Adrenal gland (tissue), 12 donors: Measurements from ENCODE around the gene ALDOA. TPM values are rescaled to one million over a fixed set of nuclear protein-coding genes. Genes with fewer than 3 reads are reported as not detected.

ENCODE experiments used
- DNase-seq, 7 donors: peaks; one replicate each; pipeline ENCODE4 v3.0.0-alpha.2; 2019 to 2020
- H3K27ac ChIP-seq, 5 donors: fragments of 200-600 bp; sonication (generic) in 4 of 5; 1 replicate in 3 of 5; 2 replicates in 2 of 5; pipeline versions ENCODE4 v1.5.1 to v1.8.0; 2016 to 2020; ENCODE audit warnings: mild to moderate bottlenecking in 1 of 5
- H3K27me3 ChIP-seq: fragments of 200-600 bp; 2 replicates; pipeline ENCODE4 v1.8.0; 2021
- H3K36me3 ChIP-seq, 2 donors: fragments of 200-600 bp; replicated peaks in 1 of 2; 1 replicate in 1 of 2; 2 replicates in 1 of 2; pipeline versions ENCODE4 v1.5.1 to v1.8.0; 2018 to 2022
- H3K4me1 ChIP-seq, 2 donors: fragments of 200-600 bp; replicated peaks in 1 of 2; 1 replicate in 1 of 2; 2 replicates in 1 of 2; pipeline versions ENCODE4 v1.5.1 to v1.8.0; 2018 to 2021
- H3K4me3 ChIP-seq, 4 donors: fragments of 200-600 bp; sonication (generic) in 3 of 4; one replicate each; pipeline ENCODE4 v1.5.1; 2016 to 2018
- H3K9me3 ChIP-seq, 3 donors: fragments of 200-600 bp; sonication (generic) in 1 of 3; replicated peaks in 1 of 3; 1 replicate in 2 of 3; 2 replicates in 1 of 3; pipeline versions ENCODE4 v1.5.1 to v1.8.0; 2016 to 2021
- POLR2A ChIP-seq, 2 donors: fragments of 450-650 bp; IDR thresholded peaks; one replicate each; pipeline ENCODE4 v1.6.1; 2017; ENCODE audit warnings: antibody characterized with exemption in 2 of 2, mild to moderate bottlenecking in 2 of 2, moderate library complexity in 1 of 2
- WGBS, 4 donors: extraction: QIAGEN DNeasy Blood & Tissue Kit in 2 of 4; methylation state at CpG; one replicate each; pipeline versions ENCODE4 v1.1.5 to v1.1.7; 2013 to 2017; 5-methylcytosine and 5-hydroxymethylcytosine counted together
- intact Hi-C, 2 donors: fragments of 100-400 bp; cut with DNase I; formaldehyde crosslinking; loops; one replicate each; pipeline versions ENCODE4 v1.14.1 to v1.15.0; 2022 to 2023
- polyA plus RNA-seq, 3 donors: library from polyadenylated mRNA; stranded (reverse); fragments of 200-250 nt in 2 of 3; fragments of 350-450 nt in 1 of 3; fragmentation: Illumina TruSeq in 1 of 3; extraction: RNeasy Lipid Tissue Mini Kit (QIAGEN cat#74804) in 1 of 3; gene quantifications; one replicate each; pipeline ENCODE4 v1.2.3, GENCODE V29; 2013 to 2014
- total RNA-seq, 9 donors: library from RNA; depleted of rRNA in 4 of 9; stranded (reverse); fragments of >200 nt in 4 of 9; fragments of 120-200 nt in 1 of 9; fragmentation: NEBNext Ultra II Directional in 1 of 9; extraction: Animal tissue kit (Norgen Biotek cat#: 25700) in 1 of 9; gene quantifications; one replicate each; pipeline versions ENCODE4 v1.1.0 to v1.2.4, GENCODE V29; 2013 to 2023
- TF ChIP-seq, protein P1 (sequence below), 6 experiments: fragments of 450-650 bp in 4 of 6; fragments of 200-600 bp in 2 of 6; sonication (generic) in 1 of 6; IDR thresholded peaks; 1 replicate in 5 of 6; 2 replicates in 1 of 6; pipeline versions ENCODE4 v1.5.1 to v1.8.0; 2016 to 2021; ENCODE audit warnings: antibody characterized with exemption in 6 of 6, mild to moderate bottlenecking in 2 of 6, moderate library complexity in 1 of 6
- donor health status: healthy with polysubstance abuse.
- donor health status: Bipolar disorder and iron deficiency.
- donor health status: DM: yes; HTN: yes; CAD: no.
- donor health status: DM: no; HTN: no; CAD: no.
- donor health status: DM: no; HTN: no; CAD: no.
- donor health status: DM: yes; HTN: yes; CAD: no.

ALDOA gene
- total and polyA plus RNA-seq, 12 donors = 623 to 1,930 (median 1,345) TPM

- WGBS, 4 donors = 77 to 86% (median 83%) methylated on average over 7 of the region's 7 CpGs
- no peak overlapping the region for H3K4me3 ChIP-seq
- H3K27me3 ChIP-seq = no peaks in the 10 kb centered on the region
- peaks cover 35 to 42% of the 10 kb centered on the region in 2 donors for H3K4me1 ChIP-seq
- H3K27ac ChIP-seq = peak overlapping the region in 2 of 5 donors; percentile 35 to 38
- peak in 1 of 7 donors; percentile 57 for DNase-seq
- no peaks in the 10 kb centered on the region for H3K9me3 ChIP-seq
- intact Hi-C loops = no loop called here
- TF ChIP-seq POLR2A (IDR thresholded peaks at IDR 0.05) = no peak
- TF ChIP-seq, protein P1, sequence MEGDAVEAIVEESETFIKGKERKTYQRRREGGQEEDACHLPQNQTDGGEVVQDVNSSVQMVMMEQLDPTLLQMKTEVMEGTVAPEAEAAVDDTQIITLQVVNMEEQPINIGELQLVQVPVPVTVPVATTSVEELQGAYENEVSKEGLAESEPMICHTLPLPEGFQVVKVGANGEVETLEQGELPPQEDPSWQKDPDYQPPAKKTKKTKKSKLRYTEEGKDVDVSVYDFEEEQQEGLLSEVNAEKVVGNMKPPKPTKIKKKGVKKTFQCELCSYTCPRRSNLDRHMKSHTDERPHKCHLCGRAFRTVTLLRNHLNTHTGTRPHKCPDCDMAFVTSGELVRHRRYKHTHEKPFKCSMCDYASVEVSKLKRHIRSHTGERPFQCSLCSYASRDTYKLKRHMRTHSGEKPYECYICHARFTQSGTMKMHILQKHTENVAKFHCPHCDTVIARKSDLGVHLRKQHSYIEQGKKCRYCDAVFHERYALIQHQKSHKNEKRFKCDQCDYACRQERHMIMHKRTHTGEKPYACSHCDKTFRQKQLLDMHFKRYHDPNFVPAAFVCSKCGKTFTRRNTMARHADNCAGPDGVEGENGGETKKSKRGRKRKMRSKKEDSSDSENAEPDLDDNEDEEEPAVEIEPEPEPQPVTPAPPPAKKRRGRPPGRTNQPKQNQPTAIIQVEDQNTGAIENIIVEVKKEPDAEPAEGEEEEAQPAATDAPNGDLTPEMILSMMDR (IDR thresholded peaks at IDR 0.05) = no peak
- peaks cover 0 to 58% of the 10 kb centered on the region in 2 donors for H3K36me3 ChIP-seq
Observed at GRCh38 chr16:30079480-30079879, 13.9 kb downstream of the ALDOA start.

DNA sequence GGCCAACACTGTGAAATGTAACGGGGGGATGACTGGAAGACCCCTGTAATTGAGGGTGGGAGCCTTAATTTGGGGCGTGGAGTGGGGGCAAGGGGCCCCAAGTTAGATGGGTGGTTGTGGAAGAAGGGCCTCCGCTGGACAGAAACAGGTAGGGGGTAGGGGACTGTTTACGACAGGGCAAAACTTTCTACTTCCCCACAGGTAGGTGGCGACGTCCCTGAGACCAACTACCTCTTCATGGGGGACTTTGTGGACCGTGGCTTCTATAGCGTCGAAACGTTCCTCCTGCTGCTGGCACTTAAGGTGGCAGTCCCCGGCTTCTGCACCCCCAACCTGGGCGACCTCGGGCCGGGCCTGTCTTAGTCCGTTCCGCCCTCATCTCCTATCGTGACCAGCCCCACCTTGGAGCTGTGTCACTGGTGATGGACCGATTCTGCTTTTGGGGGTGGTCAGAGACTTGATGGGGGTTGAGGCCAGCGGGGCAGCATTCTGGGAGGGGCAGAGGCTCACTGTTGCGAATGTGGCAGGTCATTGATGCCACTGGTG is 17.1 kb downstream of the ALDOA start:
- WGBS, 4 donors = 86 to 90% (median 87%) methylated on average over 11 to 20 of the region's 20 CpGs

GRCh38 chr16:30083216-30084055 is 17.9 kb downstream of the ALDOA start:
- intact Hi-C loops = no loop called here
- peak overlapping the region in 1 of 5 donors; percentile 83 for H3K27ac ChIP-seq
- peaks cover 0 to 48% of the 10 kb centered on the region in 2 donors for H3K36me3 ChIP-seq
- WGBS, 4 donors = 88 to 94% (median 92%) methylated on average over 17 to 24 of the region's 24 CpGs
- no peak for TF ChIP-seq POLR2A (IDR thresholded peaks at IDR 0.05)
- TF ChIP-seq, protein P1 (IDR thresholded peaks at IDR 0.05) = no peak
- peaks cover 13 to 26% of the 10 kb centered on the region in 2 donors for H3K4me1 ChIP-seq
- DNase-seq = no peak
- H3K4me3 ChIP-seq = no peak overlapping the region
- H3K9me3 ChIP-seq = no peaks in the 10 kb centered on the region
- H3K27me3 ChIP-seq = no peaks in the 10 kb centered on the region

More for the DNA sequence above, 17.1 kb downstream of the ALDOA start:
- Histone ChIP-seq H3K27me3 (no peaks in the 10 kb centered on the region), H3K4me3 (no peak overlapping the region), H3K4me1 (peaks cover 21 to 34% of the 10 kb centered on the region in 2 donors), H3K27ac (no peak overlapping the region), H3K36me3 (peaks cover 0 to 56% of the 10 kb centered on the region in 2 donors), H3K9me3 (no peaks in the 10 kb centered on the region)
- DNase-seq = no peak
- intact Hi-C loops = no loop called here
- TF ChIP-seq, protein P1 (IDR thresholded peaks at IDR 0.05) = no peak
- no peak for TF ChIP-seq POLR2A (IDR thresholded peaks at IDR 0.05)

- no peak overlapping the region for H3K4me3 ChIP-seq
- peaks cover 6 to 18% of the 10 kb centered on the region in 2 donors for H3K4me1 ChIP-seq
- peaks cover 0 to 47% of the 10 kb centered on the region in 2 donors for H3K36me3 ChIP-seq
- 73 to 93% (median 84%) methylated on average over 8 to 18 of the region's 18 CpGs for WGBS, 4 donors
- DNase-seq = no peak
- intact Hi-C loops = no loop called here
- TF ChIP-seq, protein P1 (IDR thresholded peaks at IDR 0.05) = no peak
- no peak for TF ChIP-seq POLR2A (IDR thresholded peaks at IDR 0.05)
- H3K27me3 ChIP-seq = no peaks in the 10 kb centered on the region
- peak overlapping the region in 2 of 5 donors; percentile 73 to 83 for H3K27ac ChIP-seq
- no peaks in the 10 kb centered on the region for H3K9me3 ChIP-seq
Observed at GRCh38 chr16:30084096-30084815, 18.7 kb downstream of the ALDOA start.
